GM06990 (cell line): ENCODE results near the gene ANKRD60.

ENCODE experiments used
- DNase-seq: peaks from one replicate; pipeline ENCODE4 v3.0.0-alpha.2; 2011; ENCODE audit not compliant: insufficient read length; ENCODE audit errors: extremely low read depth
- H3K27me3 ChIP-seq: replicated peaks from 2 replicates; pipeline ENCODE4 v1.6.0; 2011; ENCODE audit warnings: low read length; ENCODE audit not compliant: control insufficient read depth, insufficient read depth
- H3K36me3 ChIP-seq: 2 replicates; pipeline ENCODE4 v1.5.1; 2011; ENCODE audit warnings: low read length; ENCODE audit not compliant: control insufficient read depth, insufficient read depth
- H3K4me3 ChIP-seq: replicated peaks from 2 replicates; pipeline ENCODE4 v1.5.1; 2011; ENCODE audit warnings: low read depth, mild to moderate bottlenecking, control low read depth, low read length
- TF ChIP-seq, protein P1 (sequence below): IDR thresholded peaks from 2 replicates; pipeline ENCODE4 v1.5.1; 2011; ENCODE audit warnings: low read length, control low read depth, mild to moderate bottlenecking, inconsistent platforms; ENCODE audit not compliant: insufficient read depth, poor library complexity, severe bottlenecking

Gene ANKRD60

GRCh38 chr20:58197185-58197469 lies 31.3 kb downstream of the ANKRD60 start:
- no peak for DNase-seq
- H3K4me3 ChIP-seq: no peak overlapping the region
- H3K36me3 ChIP-seq: no peaks in the 10 kb centered on the region
- TF ChIP-seq, protein P1, sequence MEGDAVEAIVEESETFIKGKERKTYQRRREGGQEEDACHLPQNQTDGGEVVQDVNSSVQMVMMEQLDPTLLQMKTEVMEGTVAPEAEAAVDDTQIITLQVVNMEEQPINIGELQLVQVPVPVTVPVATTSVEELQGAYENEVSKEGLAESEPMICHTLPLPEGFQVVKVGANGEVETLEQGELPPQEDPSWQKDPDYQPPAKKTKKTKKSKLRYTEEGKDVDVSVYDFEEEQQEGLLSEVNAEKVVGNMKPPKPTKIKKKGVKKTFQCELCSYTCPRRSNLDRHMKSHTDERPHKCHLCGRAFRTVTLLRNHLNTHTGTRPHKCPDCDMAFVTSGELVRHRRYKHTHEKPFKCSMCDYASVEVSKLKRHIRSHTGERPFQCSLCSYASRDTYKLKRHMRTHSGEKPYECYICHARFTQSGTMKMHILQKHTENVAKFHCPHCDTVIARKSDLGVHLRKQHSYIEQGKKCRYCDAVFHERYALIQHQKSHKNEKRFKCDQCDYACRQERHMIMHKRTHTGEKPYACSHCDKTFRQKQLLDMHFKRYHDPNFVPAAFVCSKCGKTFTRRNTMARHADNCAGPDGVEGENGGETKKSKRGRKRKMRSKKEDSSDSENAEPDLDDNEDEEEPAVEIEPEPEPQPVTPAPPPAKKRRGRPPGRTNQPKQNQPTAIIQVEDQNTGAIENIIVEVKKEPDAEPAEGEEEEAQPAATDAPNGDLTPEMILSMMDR: no peak
- H3K27me3 ChIP-seq: no peaks in the 10 kb centered on the region

GRCh38 chr20:58196402-58197184 lies 31.9 kb downstream of the ANKRD60 start:
- TF ChIP-seq, protein P1: no peak
- Histone ChIP-seq H3K4me3 (no peak overlapping the region), H3K27me3 (no peaks in the 10 kb centered on the region), H3K36me3 (no peaks in the 10 kb centered on the region)
- DNase-seq: no peak

DNA sequence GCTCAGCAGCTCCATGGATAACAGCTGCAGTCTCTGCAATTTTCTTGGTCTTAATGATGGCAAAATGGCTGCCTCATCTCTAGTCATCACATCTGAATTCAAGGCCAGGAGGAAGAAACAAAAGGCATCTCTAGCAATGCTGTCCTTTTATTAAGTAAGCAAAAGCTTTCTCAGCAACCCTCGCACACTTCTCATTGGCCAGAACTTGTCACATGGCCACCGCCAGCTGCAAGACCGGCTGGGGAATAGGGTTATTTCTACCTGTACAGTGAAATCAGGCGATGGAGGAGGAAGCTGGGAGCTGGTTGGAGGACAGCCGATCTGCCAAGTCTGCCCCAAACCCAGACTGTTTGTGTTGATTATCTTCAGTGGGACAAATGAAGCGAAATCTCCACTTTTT lies 33.4 kb downstream of the ANKRD60 start:
- H3K36me3 ChIP-seq: no peaks in the 10 kb centered on the region
- no peaks in the 10 kb centered on the region for H3K27me3 ChIP-seq
- no peak for DNase-seq
- TF ChIP-seq, protein P1: no peak
- no peak overlapping the region for H3K4me3 ChIP-seq

DNA sequence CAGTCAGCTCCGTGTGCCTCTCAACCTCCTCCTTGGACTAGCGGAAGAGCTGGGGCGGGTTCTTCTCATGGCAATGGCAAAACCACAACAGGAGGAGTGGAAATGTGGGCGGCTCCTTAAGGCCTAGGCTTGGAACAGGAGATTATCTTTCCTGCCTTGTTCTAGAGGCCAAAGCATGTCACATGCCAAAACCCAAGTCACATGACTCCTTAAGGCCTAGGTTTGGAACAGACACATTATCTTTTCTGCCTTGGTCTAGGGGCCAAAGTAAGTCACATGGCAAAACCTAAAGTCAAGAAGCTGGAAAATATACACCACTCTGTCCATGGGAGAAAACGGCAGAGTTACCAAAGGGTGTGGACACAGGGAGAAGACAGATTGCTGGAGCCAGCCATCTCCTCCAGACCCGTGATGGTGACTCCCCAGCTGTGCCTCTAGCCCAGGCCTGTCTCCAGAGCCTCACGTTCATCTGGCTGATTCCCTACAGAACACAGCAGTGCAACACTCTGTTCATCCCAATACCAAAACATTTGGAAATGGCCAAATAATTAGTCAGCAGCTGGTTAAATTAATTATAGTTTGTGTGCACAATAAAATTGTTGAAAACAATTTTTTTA lies 34.2 kb downstream of the ANKRD60 start:
- Histone ChIP-seq H3K36me3 (no peaks in the 10 kb centered on the region), H3K27me3 (no peaks in the 10 kb centered on the region), H3K4me3 (no peak overlapping the region)
- TF ChIP-seq, protein P1: no peak
- no peak for DNase-seq

DNA sequence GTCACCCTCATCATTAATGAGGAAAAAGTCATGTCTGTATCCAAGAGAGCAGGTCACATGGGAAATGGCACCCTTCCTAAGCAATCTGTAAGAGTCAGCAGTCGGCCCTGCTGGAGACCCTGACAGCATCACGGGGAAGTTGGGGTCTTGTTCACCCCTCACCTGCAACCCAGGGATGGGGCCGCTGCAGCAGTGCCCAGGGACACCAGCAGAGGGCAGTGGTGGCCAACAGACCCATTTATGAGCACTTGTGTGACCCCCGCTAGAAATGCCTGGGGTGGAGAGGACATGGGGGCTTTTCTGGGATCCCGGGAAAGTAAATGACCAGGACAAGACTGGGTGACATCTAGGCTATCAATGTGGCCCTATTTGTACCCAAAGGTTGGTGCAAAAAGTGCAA lies 35.9 kb downstream of the ANKRD60 start:
- no peaks in the 10 kb centered on the region for H3K36me3 ChIP-seq
- H3K4me3 ChIP-seq: no peak overlapping the region
- TF ChIP-seq, protein P1: peak; percentile 90
- H3K27me3 ChIP-seq: no peaks in the 10 kb centered on the region
- DNase-seq: peak; percentile 22
